ENCODE results near the gene REG3A. TPM values are rescaled to one million over a fixed set of nuclear protein-coding genes. Genes with fewer than 3 reads are reported as not detected.
A peak's percentile ranks its signal among the peaks of the same experiment; 100 is the strongest.

REG3A gene
- total RNA-seq, 1 donor from 2014 or later, result not detected

GRCh38 chr2:79138385-79138784 lies 21.2 kb downstream of the REG3A start:
- H3K36me3 Mint-ChIP-seq, result no peaks in the 10 kb centered on the region
- no peak overlapping the region for H2AFZ ChIP-seq (replicated peaks)
- TF ChIP-seq EZH2phosphoT487 (IDR thresholded peaks at IDR 0.05), result no peak
- no peak for TF ChIP-seq EZH2 (IDR thresholded peaks at IDR 0.05)
- TF ChIP-seq CTCF (IDR thresholded peaks at IDR 0.05), result no peak
- no peak overlapping the region for H3K27ac ChIP-seq
- H3K9ac ChIP-seq, result no peak overlapping the region
- H3K4me3 Mint-ChIP-seq, result no peak overlapping the region
- H3K9me3 Mint-ChIP-seq, result no peaks in the 10 kb centered on the region
- no peaks in the 10 kb centered on the region for H4K20me1 ChIP-seq (ENCODE audit: low read depth)
- H3K36me3 ChIP-seq, result no peaks in the 10 kb centered on the region
- H3K79me2 ChIP-seq (ENCODE audit: low read depth), result no peaks in the 10 kb centered on the region
- no peaks in the 10 kb centered on the region for H3K27me3 ChIP-seq
- no peak overlapping the region for H3K4me2 ChIP-seq
- no peaks in the 10 kb centered on the region for H3K9me3 ChIP-seq (ENCODE audit: low read depth)
- H3K4me1 ChIP-seq, result no peaks in the 10 kb centered on the region
- peaks cover 4% of the 10 kb centered on the region for H3K27me3 Mint-ChIP-seq (ENCODE audit: insufficient read depth, low read depth)
- H3K27ac Mint-ChIP-seq, result no peak overlapping the region
- no peak overlapping the region for H3K4me3 ChIP-seq
- peaks cover 8% of the 10 kb centered on the region for H3K4me1 Mint-ChIP-seq
- no peaks in the 10 kb centered on the region for H3F3A ChIP-seq (ENCODE audit: low read depth)
- no peak for DNase-seq (ENCODE audit: low spot score)

- no peak overlapping the region for H3K27ac ChIP-seq
- Mint-ChIP-seq H3K27me3 (ENCODE audit: insufficient read depth, low read depth) (peaks cover 3% of the 10 kb centered on the region), H3K4me1 (peaks cover 17% of the 10 kb centered on the region), H3K4me3 (no peak overlapping the region), H3K27ac (no peak overlapping the region), H3K36me3 (no peaks in the 10 kb centered on the region), H3K9me3 (no peaks in the 10 kb centered on the region)
- DNase-seq (ENCODE audit: low spot score), result no peak
- H3K9ac ChIP-seq, result no peak overlapping the region
- no peaks in the 10 kb centered on the region for H3K36me3 ChIP-seq
- H2AFZ ChIP-seq (replicated peaks), result no peak overlapping the region
- H3K79me2 ChIP-seq (ENCODE audit: low read depth), result no peaks in the 10 kb centered on the region
- no peaks in the 10 kb centered on the region for H3K9me3 ChIP-seq (ENCODE audit: low read depth)
- H3F3A ChIP-seq (ENCODE audit: low read depth), result no peaks in the 10 kb centered on the region
- H3K4me1 ChIP-seq, result no peaks in the 10 kb centered on the region
- no peaks in the 10 kb centered on the region for H4K20me1 ChIP-seq (ENCODE audit: low read depth)
- H3K27me3 ChIP-seq, result no peaks in the 10 kb centered on the region
- no peak overlapping the region for H3K4me2 ChIP-seq
- H3K4me3 ChIP-seq, result no peak overlapping the region
- TF ChIP-seq EZH2 (IDR thresholded peaks at IDR 0.05), result no peak
Measured at GRCh38 chr2:79131687-79132086, 27.9 kb downstream of the REG3A start.

GRCh38 chr2:79129804-79130203 lies 29.7 kb downstream of the REG3A start:
- Mint-ChIP-seq H3K36me3 (no peaks in the 10 kb centered on the region), H3K27me3 (ENCODE audit: insufficient read depth, low read depth) (peaks cover 2% of the 10 kb centered on the region), H3K9me3 (no peaks in the 10 kb centered on the region), H3K4me1 (peaks cover 17% of the 10 kb centered on the region), H3K27ac (no peak overlapping the region), H3K4me3 (no peak overlapping the region)
- Histone ChIP-seq H3K79me2 (ENCODE audit: low read depth) (no peaks in the 10 kb centered on the region), H3F3A (ENCODE audit: low read depth) (no peaks in the 10 kb centered on the region), H2AFZ (replicated peaks) (no peak overlapping the region), H4K20me1 (ENCODE audit: low read depth) (no peaks in the 10 kb centered on the region), H3K4me2 (no peak overlapping the region), H3K27ac (no peak overlapping the region), H3K9me3 (ENCODE audit: low read depth) (no peaks in the 10 kb centered on the region), H3K4me3 (no peak overlapping the region), H3K4me1 (no peaks in the 10 kb centered on the region), H3K36me3 (no peaks in the 10 kb centered on the region), H3K9ac (no peak overlapping the region), H3K27me3 (no peaks in the 10 kb centered on the region)
- TF ChIP-seq EZH2phosphoT487 (IDR thresholded peaks at IDR 0.05) (no peak), EZH2 (IDR thresholded peaks at IDR 0.05) (no peak), CTCF (IDR thresholded peaks at IDR 0.05) (no peak)
- DNase-seq (ENCODE audit: low spot score), result no peak

GRCh38 chr2:79129260-79129659 lies 30.3 kb downstream of the REG3A start:
- Histone ChIP-seq H3K27ac (no peak overlapping the region), H4K20me1 (ENCODE audit: low read depth) (no peaks in the 10 kb centered on the region), H3F3A (ENCODE audit: low read depth) (no peaks in the 10 kb centered on the region), H3K79me2 (ENCODE audit: low read depth) (no peaks in the 10 kb centered on the region), H3K4me3 (no peak overlapping the region), H3K9me3 (ENCODE audit: low read depth) (no peaks in the 10 kb centered on the region), H3K4me2 (no peak overlapping the region), H3K36me3 (no peaks in the 10 kb centered on the region), H3K27me3 (no peaks in the 10 kb centered on the region), H3K9ac (no peak overlapping the region), H2AFZ (replicated peaks) (peak overlapping the region; percentile 12), H3K4me1 (no peaks in the 10 kb centered on the region)
- peaks cover 17% of the 10 kb centered on the region for H3K4me1 Mint-ChIP-seq
- no peaks in the 10 kb centered on the region for H3K36me3 Mint-ChIP-seq
- no peaks in the 10 kb centered on the region for H3K9me3 Mint-ChIP-seq
- TF ChIP-seq CTCF (IDR thresholded peaks at IDR 0.05) (no peak), EZH2phosphoT487 (IDR thresholded peaks at IDR 0.05) (no peak), EZH2 (IDR thresholded peaks at IDR 0.05) (no peak)
- no peak overlapping the region for H3K4me3 Mint-ChIP-seq
- no peak for DNase-seq (ENCODE audit: low spot score)
- peaks cover 2% of the 10 kb centered on the region for H3K27me3 Mint-ChIP-seq (ENCODE audit: insufficient read depth, low read depth)
- H3K27ac Mint-ChIP-seq, result no peak overlapping the region
